Gastrocnemius medialis (tissue), 4 donors: ENCODE measurements around the gene FAM107B. TPM values are rescaled to one million over a fixed set of nuclear protein-coding genes. Genes with fewer than 3 reads are reported as not detected.

Experiments used
- ATAC-seq, 2 donors: fragments of 150-250 bp; one replicate each; pipeline ENCODE4 v1.9.1; 2016
- DNase-seq, 2 donors: peaks; one replicate each; pipeline ENCODE4 v3.0.0-alpha.2; 2019
- H3K27ac ChIP-seq, 4 donors: fragments of 200-600 bp; sonication (generic); 1 replicate in 1 of 4; 2 replicates in 3 of 4; pipeline ENCODE4 v1.5.1; 2016 to 2018; ENCODE audit warnings: mild to moderate bottlenecking in 2 of 4, moderate library complexity in 1 of 4
- H3K27me3 ChIP-seq, 3 donors: fragments of 200-600 bp; sonication (generic) in 2 of 3; 1 replicate in 1 of 3; 2 replicates in 2 of 3; pipeline versions ENCODE4 v1.5.1 to v1.6.0; 2016 to 2019; ENCODE audit warnings: mild to moderate bottlenecking in 1 of 3, moderate library complexity in 1 of 3
- H3K36me3 ChIP-seq, 2 donors: fragments of 200-600 bp; sonication (generic) in 1 of 2; one replicate each; pipeline ENCODE4 v1.5.1; 2017 to 2018
- H3K4me1 ChIP-seq, 2 donors: fragments of 200-600 bp; sonication (generic) in 1 of 2; one replicate each; pipeline ENCODE4 v1.5.1; 2016 to 2017; ENCODE audit warnings: mild to moderate bottlenecking in 2 of 2
- H3K4me3 ChIP-seq, 4 donors: fragments of 200-600 bp; sonication (generic) in 3 of 4; 1 replicate in 1 of 4; 2 replicates in 3 of 4; pipeline ENCODE4 v1.5.1; 2016 to 2019; ENCODE audit warnings: mild to moderate bottlenecking in 2 of 4
- H3K9me3 ChIP-seq, 3 donors: fragments of 200-600 bp; sonication (generic) in 2 of 3; 1 replicate in 1 of 3; 2 replicates in 2 of 3; pipeline ENCODE4 v1.5.1; 2016 to 2019
- POLR2A ChIP-seq, 2 donors: fragments of 450-650 bp; IDR thresholded peaks; one replicate each; pipeline ENCODE4 v1.6.1; 2017; ENCODE audit warnings: antibody characterized with exemption in 2 of 2, mild to moderate bottlenecking in 2 of 2, moderate library complexity in 2 of 2
- in situ Hi-C, 4 donors: fragments of 200-750 bp; cut with MboI; loops; one replicate each; pipeline versions ENCODE4 v1.15.0 to v1.8.0; 2017; ENCODE audit warnings: low sequenced_read_pairs in 4 of 4
- intact Hi-C: fragments of 100-400 bp; cut with DNase I; formaldehyde crosslinking; loops from one replicate; pipeline ENCODE4 v1.15.1; 2023; ENCODE audit warnings: low total_unique reads
- total RNA-seq, 4 donors: library from RNA; depleted of rRNA; stranded (reverse); fragments of >200 nt; gene quantifications; one replicate each; pipeline versions ENCODE4 v1.1.0 to v1.2.3, GENCODE V29; 2016
- TF ChIP-seq, protein P1 (sequence below), 5 experiments: fragments of 450-650 bp in 3 of 5; fragments of 200-600 bp in 2 of 5; sonication (generic) in 2 of 5; IDR thresholded peaks in 4 of 5; conservative IDR thresholded peaks in 1 of 5; 1 replicate in 4 of 5; 2 replicates in 1 of 5; pipeline ENCODE4 v1.5.1; 2016 to 2019; ENCODE audit warnings: antibody characterized with exemption in 5 of 5, mild to moderate bottlenecking in 3 of 5, moderate library complexity in 3 of 5

Gene FAM107B
- total RNA-seq, 4 donors from 2014 or later = 1.5 to 3.7 (median 2.6) TPM

GRCh38 chr10:14586901-14587300, 187.8 kb downstream of the FAM107B start:
- H3K27ac ChIP-seq = no peak overlapping the region
- intact Hi-C loops = no loop called here
- no peaks in the 10 kb centered on the region for H3K27me3 ChIP-seq
- no peak for DNase-seq
- no peak overlapping the region for H3K4me3 ChIP-seq
- no peaks in the 10 kb centered on the region for H3K4me1 ChIP-seq
- no peak for TF ChIP-seq POLR2A (IDR thresholded peaks at IDR 0.05)
- TF ChIP-seq, protein P1, sequence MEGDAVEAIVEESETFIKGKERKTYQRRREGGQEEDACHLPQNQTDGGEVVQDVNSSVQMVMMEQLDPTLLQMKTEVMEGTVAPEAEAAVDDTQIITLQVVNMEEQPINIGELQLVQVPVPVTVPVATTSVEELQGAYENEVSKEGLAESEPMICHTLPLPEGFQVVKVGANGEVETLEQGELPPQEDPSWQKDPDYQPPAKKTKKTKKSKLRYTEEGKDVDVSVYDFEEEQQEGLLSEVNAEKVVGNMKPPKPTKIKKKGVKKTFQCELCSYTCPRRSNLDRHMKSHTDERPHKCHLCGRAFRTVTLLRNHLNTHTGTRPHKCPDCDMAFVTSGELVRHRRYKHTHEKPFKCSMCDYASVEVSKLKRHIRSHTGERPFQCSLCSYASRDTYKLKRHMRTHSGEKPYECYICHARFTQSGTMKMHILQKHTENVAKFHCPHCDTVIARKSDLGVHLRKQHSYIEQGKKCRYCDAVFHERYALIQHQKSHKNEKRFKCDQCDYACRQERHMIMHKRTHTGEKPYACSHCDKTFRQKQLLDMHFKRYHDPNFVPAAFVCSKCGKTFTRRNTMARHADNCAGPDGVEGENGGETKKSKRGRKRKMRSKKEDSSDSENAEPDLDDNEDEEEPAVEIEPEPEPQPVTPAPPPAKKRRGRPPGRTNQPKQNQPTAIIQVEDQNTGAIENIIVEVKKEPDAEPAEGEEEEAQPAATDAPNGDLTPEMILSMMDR (IDR thresholded peaks at IDR 0.05 in 4 of 5, conservative IDR thresholded peaks at IDR 0.05 in 1 of 5) = no peak
- no peaks in the 10 kb centered on the region for H3K36me3 ChIP-seq
- H3K9me3 ChIP-seq = no peaks in the 10 kb centered on the region
- in situ Hi-C loops = no loop called here
- ATAC-seq = no peak

- intact Hi-C loops (no loop called here), in situ Hi-C loops (no loop called here)
- H3K4me3 ChIP-seq = no peak overlapping the region
- ATAC-seq (no peak), DNase-seq (no peak)
- no peaks in the 10 kb centered on the region for H3K9me3 ChIP-seq
- no peak overlapping the region for H3K27ac ChIP-seq
- H3K4me1 ChIP-seq = no peaks in the 10 kb centered on the region
- TF ChIP-seq, protein P1 (IDR thresholded peaks at IDR 0.05 in 4 of 5, conservative IDR thresholded peaks at IDR 0.05 in 1 of 5) = no peak
- TF ChIP-seq POLR2A (IDR thresholded peaks at IDR 0.05) = no peak
- no peaks in the 10 kb centered on the region for H3K27me3 ChIP-seq
- H3K36me3 ChIP-seq = no peaks in the 10 kb centered on the region
Observed at GRCh38 chr10:14585287-14586193, 189.2 kb downstream of the FAM107B start.

GRCh38 chr10:14584661-14585060, 190.0 kb downstream of the FAM107B start:
- Histone ChIP-seq H3K27ac (no peak overlapping the region), H3K4me3 (no peak overlapping the region), H3K4me1 (no peaks in the 10 kb centered on the region), H3K27me3 (no peaks in the 10 kb centered on the region), H3K9me3 (no peaks in the 10 kb centered on the region), H3K36me3 (no peaks in the 10 kb centered on the region)
- DNase-seq (no peak), ATAC-seq (no peak)
- intact Hi-C loops = no loop called here
- no peak for TF ChIP-seq POLR2A (IDR thresholded peaks at IDR 0.05)
- TF ChIP-seq, protein P1 (IDR thresholded peaks at IDR 0.05 in 4 of 5, conservative IDR thresholded peaks at IDR 0.05 in 1 of 5) = no peak
- in situ Hi-C loops = no loop called here

DNA sequence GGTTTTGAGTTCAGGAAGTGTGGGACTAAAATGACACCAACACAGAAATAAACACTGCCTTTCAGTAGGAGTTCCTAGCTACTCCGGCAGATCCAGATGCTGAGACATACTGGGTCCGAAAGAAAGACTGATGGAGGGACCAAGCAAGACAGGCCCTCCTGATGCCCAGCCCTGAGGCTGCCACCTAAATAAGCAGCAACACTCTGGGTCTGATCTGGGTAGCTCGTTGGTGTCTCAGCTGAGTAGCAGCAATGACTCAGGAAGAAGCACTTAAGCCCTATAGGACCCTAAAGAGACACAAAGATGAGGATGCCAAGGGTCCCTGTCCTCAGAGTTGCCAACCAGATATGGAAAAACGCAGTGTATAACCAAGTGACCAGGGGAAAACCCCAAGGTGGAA, 190.7 kb downstream of the FAM107B start:
- H3K4me1 ChIP-seq = no peaks in the 10 kb centered on the region
- no peak for TF ChIP-seq POLR2A (IDR thresholded peaks at IDR 0.05)
- TF ChIP-seq, protein P1 (IDR thresholded peaks at IDR 0.05 in 4 of 5, conservative IDR thresholded peaks at IDR 0.05 in 1 of 5) = no peak
- in situ Hi-C loops (no loop called here), intact Hi-C loops (no loop called here)
- no peak for DNase-seq
- no peaks in the 10 kb centered on the region for H3K27me3 ChIP-seq
- no peak for ATAC-seq
- H3K27ac ChIP-seq = no peak overlapping the region
- H3K9me3 ChIP-seq = no peaks in the 10 kb centered on the region
- H3K4me3 ChIP-seq = no peak overlapping the region
- H3K36me3 ChIP-seq = no peaks in the 10 kb centered on the region
